Astrocyte of the cerebellum (primary cell): ENCODE data around the gene LGMN.

Experiments
- DNase-seq: peaks from one replicate; pipeline ENCODE4 v3.0.0-alpha.2; 2011; ENCODE audit warnings: low read depth
- H3K4me3 ChIP-seq: 2 replicates; pipeline ENCODE4 v1.5.1; 2011; ENCODE audit warnings: mild to moderate bottlenecking, low read depth, low read length, moderate library complexity
- in situ Hi-C: cut with HindIII; loops from 2 replicates; pipeline ENCODE4 v1.10.0; 2017; ENCODE audit warnings: low sequenced_read_pairs
- TF ChIP-seq, protein P1 (sequence below): IDR thresholded peaks from 2 replicates; pipeline ENCODE4 v1.5.1; 2012; ENCODE audit warnings: low read length, low read depth, moderate library complexity, mild to moderate bottlenecking; ENCODE audit errors: missing control alignments

The LGMN gene

DNA sequence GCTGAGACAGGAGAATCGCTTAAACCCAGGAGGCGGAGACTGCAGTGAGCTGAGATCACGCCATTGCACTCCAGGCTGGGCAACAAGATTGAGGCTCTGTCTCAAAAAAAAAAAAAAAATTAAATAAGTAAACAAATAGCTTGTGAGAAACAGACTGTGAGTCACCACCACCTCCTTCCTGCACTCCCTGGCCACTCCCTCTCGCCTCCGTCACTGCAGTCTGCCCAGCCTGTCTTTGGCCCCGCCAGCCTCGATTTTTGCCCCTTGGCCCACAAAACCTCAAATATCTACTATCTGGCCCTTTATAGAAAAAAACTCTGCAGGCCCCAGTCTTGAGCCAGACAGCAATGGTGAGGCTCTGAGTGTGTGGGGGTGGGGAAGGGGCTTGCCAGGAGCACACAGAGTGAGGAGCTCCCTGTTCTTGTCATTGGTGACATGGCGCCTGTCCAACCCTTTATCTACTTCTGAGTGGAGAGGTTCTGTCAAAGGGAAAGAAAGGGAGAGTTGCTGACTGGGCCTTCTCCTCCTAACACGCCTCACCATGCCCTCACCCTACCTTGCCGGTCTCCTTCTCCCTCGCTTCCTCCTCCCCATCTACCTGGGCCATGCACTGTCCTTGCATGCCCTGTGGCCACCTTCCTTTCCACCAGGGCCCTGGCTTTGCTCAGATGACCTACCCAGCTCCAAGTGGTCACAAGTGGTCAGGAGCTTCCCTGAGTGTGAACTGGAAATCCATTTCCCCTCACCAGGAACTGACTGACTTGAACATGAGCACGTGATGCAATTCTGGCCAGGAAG lies 22.1 kb downstream of the LGMN start:
- in situ Hi-C loops = no loop called here
- DNase-seq = peak; percentile 52
- H3K4me3 ChIP-seq = no peak overlapping the region
- TF ChIP-seq, protein P1, sequence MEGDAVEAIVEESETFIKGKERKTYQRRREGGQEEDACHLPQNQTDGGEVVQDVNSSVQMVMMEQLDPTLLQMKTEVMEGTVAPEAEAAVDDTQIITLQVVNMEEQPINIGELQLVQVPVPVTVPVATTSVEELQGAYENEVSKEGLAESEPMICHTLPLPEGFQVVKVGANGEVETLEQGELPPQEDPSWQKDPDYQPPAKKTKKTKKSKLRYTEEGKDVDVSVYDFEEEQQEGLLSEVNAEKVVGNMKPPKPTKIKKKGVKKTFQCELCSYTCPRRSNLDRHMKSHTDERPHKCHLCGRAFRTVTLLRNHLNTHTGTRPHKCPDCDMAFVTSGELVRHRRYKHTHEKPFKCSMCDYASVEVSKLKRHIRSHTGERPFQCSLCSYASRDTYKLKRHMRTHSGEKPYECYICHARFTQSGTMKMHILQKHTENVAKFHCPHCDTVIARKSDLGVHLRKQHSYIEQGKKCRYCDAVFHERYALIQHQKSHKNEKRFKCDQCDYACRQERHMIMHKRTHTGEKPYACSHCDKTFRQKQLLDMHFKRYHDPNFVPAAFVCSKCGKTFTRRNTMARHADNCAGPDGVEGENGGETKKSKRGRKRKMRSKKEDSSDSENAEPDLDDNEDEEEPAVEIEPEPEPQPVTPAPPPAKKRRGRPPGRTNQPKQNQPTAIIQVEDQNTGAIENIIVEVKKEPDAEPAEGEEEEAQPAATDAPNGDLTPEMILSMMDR = no peak

- no peak overlapping the region for H3K4me3 ChIP-seq
- DNase-seq = no peak
- in situ Hi-C loops = no loop called here
- TF ChIP-seq, protein P1 = no peak
Measured at GRCh38 chr14:92724516-92725340, 23.7 kb downstream of the LGMN start.

GRCh38 chr14:92719890-92720323 lies 28.5 kb downstream of the LGMN start:
- TF ChIP-seq, protein P1 = no peak
- no peak overlapping the region for H3K4me3 ChIP-seq
- DNase-seq = no peak
- in situ Hi-C loops = no loop called here

DNA sequence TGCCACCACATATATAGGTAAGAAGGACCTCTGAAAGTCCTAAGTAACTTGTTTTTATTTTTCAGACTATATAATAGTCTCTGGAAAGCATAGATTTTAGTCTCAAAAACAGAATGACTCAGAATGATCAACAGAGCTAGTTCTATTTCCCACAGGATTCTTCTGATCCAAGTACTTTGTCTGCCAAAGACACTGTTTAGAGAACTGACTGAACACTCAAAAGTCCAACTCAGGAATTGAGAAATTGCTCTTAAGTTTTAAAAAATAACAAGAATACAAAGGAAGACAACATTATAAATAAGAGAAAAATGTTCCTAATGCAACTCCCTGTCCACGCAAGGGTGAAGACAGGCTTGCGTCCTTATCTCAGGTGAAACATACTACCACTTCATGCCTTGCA lies 29.0 kb downstream of the LGMN start:
- no peak overlapping the region for H3K4me3 ChIP-seq
- TF ChIP-seq, protein P1 = no peak
- no peak for DNase-seq
- in situ Hi-C loops = no loop called here

DNA sequence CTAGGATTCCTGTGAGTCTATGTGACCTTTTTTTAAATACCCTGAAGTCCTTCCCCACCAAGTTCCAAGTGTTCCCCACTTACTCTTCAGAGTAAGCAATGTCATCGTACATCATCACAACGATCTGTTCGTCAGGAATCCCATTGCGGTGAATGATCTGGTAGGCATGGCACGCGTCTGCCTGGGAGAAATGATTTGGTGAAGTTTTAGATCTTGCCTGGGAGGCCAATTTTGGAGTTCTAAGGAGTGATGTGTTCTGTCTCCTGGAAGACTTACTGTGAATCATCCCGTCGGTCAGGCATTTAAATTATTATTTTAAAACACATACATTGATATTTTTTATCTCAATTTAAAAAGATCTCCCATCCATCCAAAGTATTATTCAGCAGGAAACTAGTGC lies 29.8 kb downstream of the LGMN start:
- TF ChIP-seq, protein P1 = no peak
- H3K4me3 ChIP-seq = no peak overlapping the region
- in situ Hi-C loops = no loop called here

GRCh38 chr14:92717571-92718042 lies 30.8 kb downstream of the LGMN start:
- TF ChIP-seq, protein P1 = no peak
- in situ Hi-C loops = no loop called here
- H3K4me3 ChIP-seq = no peak overlapping the region
- DNase-seq = no peak

More for the DNA sequence above, 29.8 kb downstream of the LGMN start:
- peak; percentile 62 for DNase-seq
